ENCODE data around the gene AKNAD1. TPM values are rescaled to one million over a fixed set of nuclear protein-coding genes. Genes with fewer than 3 reads are reported as not detected.
A peak's percentile ranks its signal among the peaks of the same experiment; 100 is the strongest.

AKNAD1 gene
- total RNA-seq, 2 experiments from 2014 or later: not detected

DNA sequence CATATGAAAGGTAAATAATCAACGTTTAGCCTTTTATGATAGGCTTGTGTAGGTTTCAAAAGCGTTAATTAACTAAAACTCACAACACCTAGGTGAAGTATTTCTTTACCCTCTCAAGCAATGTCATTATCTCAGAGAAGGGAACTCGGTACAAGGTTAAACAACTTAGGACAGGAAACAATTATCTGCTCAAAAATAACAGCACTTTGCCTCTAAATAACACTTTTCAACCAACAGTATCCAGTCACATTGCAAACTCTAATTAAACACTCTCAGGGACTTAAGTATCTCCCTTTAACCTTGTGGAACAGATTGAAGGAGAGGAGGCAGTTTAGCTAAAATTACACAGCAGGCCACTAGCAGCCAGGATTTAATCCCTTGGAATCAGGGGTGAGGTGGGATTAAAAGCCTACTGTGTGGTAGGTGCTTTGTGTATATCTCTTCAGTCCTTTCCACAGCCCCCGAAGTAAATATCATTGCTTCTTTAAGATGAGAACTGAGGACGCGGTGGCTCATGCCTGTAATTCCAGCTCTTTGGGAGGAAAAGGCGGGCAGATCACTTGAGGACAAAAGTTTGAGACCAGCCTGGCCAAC is 5.2 kb upstream of the AKNAD1 start:
- no peak for ATAC-seq
- Mint-ChIP-seq H3K27ac (no peak overlapping the region), H3K4me3 (no peak overlapping the region), H3K36me3 (ENCODE audit: low read depth) (no peaks in the 10 kb centered on the region), H3K27me3 (ENCODE audit: low read depth) (peaks cover 24% of the 10 kb centered on the region), H3K9me3 (ENCODE audit: insufficient read depth) (no peaks in the 10 kb centered on the region), H3K4me1 (ENCODE audit: low read depth) (peaks cover 9% of the 10 kb centered on the region)
- ChIA-PET CTCF (interaction anchor here (1.1 to 2.2 kb wide), 3 partner anchors 10 to 34 kb away, joined by 3 to 10 read pairs (median 6); no protein-coding TSS in a partner anchor), POLR2A (no interaction called here)
- no peak for DNase-seq

- CTCF ChIA-PET: interaction anchor here (1.1 to 2.2 kb wide), 2 partner anchors 10 to 34 kb away, joined by 3 to 10 read pairs; no protein-coding TSS in a partner anchor
- Mint-ChIP-seq H3K36me3 (ENCODE audit: low read depth) (no peaks in the 10 kb centered on the region), H3K27me3 (ENCODE audit: low read depth) (peaks cover 22% of the 10 kb centered on the region), H3K4me1 (ENCODE audit: low read depth) (peaks cover 9% of the 10 kb centered on the region), H3K9me3 (ENCODE audit: insufficient read depth) (no peaks in the 10 kb centered on the region), H3K4me3 (no peak overlapping the region), H3K27ac (no peak overlapping the region)
- ATAC-seq: no peak
- no peak for DNase-seq
- POLR2A ChIA-PET: no interaction called here
These were observed 4.7 kb upstream of the AKNAD1 start for GRCh38 chr1:108861566-108861965.

DNA sequence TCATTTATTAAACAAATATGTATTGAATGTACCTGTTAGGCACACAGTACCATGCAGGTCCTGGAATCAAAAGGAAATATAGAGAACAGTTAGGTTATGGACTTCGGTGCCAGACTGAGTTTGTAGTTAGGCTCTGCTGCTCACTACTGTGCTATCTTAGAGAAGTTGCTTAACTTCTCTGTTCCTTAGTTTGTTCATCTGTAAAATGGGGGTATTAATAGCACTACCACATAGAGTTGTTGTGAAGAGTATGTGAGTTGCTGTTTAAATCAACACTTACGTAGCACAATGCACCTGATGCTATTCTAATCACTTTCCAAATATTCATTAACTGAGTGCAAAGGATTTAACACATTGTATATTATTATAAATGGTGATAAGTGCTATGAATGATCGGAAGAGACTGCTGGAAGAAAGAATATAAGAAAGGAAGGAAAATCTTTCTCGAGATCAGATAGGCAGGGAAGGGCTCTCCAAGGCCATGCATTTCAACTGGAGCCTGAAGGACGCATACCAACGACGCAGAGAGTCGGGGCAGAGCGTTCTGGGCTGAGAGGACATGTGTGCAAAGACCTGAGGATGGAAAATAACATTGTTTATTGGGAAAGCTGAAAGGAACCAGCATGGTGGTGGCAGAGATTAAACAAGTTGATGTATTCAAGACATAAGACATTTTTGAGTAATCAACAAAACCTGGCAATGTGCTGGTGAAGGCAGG is 3.5 kb upstream of the AKNAD1 start:
- Mint-ChIP-seq H3K27me3 (ENCODE audit: low read depth) (peaks cover 23% of the 10 kb centered on the region), H3K9me3 (ENCODE audit: insufficient read depth) (no peaks in the 10 kb centered on the region), H3K36me3 (ENCODE audit: low read depth) (no peaks in the 10 kb centered on the region), H3K4me3 (no peak overlapping the region), H3K27ac (no peak overlapping the region), H3K4me1 (ENCODE audit: low read depth) (peaks cover 9% of the 10 kb centered on the region)
- no peak for ATAC-seq
- DNase-seq: no peak
- POLR2A ChIA-PET: no interaction called here
- CTCF ChIA-PET: no interaction called here

DNA sequence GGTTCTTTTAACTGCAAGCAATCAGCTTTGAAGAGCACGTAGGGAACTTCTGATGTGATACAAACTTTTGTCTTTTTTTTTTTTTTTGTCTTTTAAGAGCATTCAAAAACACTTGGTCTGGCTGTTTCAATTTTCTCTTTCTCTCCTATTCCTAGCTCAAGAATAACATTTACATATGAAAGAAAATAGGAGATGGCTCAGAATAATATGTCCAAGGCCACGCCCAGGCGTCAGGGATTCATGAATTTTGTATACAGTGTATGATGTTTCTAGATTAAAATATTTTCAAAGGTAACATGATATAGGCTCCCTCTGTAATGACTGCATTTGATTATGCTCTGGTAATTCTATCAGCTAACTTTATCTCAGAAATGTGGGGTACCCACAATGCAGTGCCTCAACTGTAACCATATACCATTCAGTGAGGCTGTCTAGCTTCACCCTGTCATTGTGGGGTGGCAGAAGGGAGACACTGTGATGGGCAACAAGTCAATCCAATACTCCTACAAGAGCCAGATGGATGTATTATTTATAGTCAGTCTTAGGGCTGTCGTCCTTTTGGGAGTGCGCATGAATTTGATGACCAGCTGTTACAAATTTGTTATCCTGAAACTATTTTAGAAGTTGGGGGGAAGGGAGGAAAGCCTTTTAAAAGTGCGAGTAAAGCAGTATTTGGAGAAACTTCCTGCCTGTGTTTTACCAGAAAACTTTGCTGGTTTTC is 1.5 kb upstream of the AKNAD1 start:
- CTCF ChIA-PET: interaction anchor here (1.0 to 2.0 kb wide), 2 partner anchors 30 to 40 kb away, joined by 4 to 7 read pairs; no protein-coding TSS in a partner anchor
- Mint-ChIP-seq H3K27ac (no peak overlapping the region), H3K36me3 (ENCODE audit: low read depth) (no peaks in the 10 kb centered on the region), H3K4me1 (ENCODE audit: low read depth) (peaks cover 14% of the 10 kb centered on the region), H3K4me3 (no peak overlapping the region), H3K9me3 (ENCODE audit: insufficient read depth) (no peaks in the 10 kb centered on the region), H3K27me3 (ENCODE audit: low read depth) (peaks cover 23% of the 10 kb centered on the region)
- ATAC-seq: no peak
- no peak for DNase-seq
- POLR2A ChIA-PET: no interaction called here

DNA sequence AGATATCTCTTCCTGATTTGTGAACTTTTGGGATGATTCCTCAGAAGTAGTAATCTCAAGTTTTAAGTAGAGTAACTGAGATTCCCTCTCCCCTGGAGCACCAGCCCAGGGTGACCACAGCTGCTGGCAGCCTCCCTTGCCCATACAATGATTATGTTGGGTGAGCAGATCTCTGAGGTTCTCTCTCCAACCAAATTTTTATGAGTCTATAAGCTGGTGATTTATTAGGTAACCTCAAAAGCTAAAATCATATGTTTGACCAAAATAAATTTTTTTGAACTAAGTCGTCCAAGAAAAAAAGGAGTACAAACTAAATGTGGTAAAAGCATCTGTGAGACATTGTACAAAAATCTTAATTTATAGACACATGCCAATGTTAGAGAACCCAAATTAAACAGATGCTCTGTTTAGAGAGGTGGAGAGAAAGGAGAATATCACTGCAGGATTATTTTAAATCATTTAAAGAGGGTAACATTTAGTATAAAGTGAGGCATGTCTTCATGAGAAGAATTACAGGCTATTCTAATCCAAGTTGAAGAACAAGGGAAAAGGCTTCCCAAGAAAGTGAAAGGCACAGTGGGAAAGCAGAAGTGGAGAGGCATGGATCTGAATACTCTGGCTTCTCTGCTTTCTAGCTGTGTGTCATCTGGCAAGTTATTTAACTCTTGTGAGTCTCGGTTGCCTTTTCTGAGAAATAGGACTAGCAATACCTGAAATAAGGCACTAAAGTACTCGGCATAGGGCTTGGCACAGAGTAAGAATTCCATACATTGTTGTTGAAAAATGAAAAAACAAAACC is 2.5 kb downstream of the AKNAD1 start:
- ATAC-seq: no peak
- H3K27me3 Mint-ChIP-seq (ENCODE audit: low read depth): peaks cover 27% of the 10 kb centered on the region
- H3K27ac Mint-ChIP-seq: no peak overlapping the region
- H3K9me3 Mint-ChIP-seq (ENCODE audit: insufficient read depth): no peaks in the 10 kb centered on the region
- no peak overlapping the region for H3K4me3 Mint-ChIP-seq
- ChIA-PET POLR2A (no interaction called here), CTCF (interaction anchor here (1.1 kb wide), 1 partner anchor 28 kb away, joined by 3 read pairs; no protein-coding TSS in a partner anchor)
- H3K4me1 Mint-ChIP-seq (ENCODE audit: low read depth): peaks cover 26% of the 10 kb centered on the region
- no peak for DNase-seq
- H3K36me3 Mint-ChIP-seq (ENCODE audit: low read depth): peaks cover 5% of the 10 kb centered on the region

DNA sequence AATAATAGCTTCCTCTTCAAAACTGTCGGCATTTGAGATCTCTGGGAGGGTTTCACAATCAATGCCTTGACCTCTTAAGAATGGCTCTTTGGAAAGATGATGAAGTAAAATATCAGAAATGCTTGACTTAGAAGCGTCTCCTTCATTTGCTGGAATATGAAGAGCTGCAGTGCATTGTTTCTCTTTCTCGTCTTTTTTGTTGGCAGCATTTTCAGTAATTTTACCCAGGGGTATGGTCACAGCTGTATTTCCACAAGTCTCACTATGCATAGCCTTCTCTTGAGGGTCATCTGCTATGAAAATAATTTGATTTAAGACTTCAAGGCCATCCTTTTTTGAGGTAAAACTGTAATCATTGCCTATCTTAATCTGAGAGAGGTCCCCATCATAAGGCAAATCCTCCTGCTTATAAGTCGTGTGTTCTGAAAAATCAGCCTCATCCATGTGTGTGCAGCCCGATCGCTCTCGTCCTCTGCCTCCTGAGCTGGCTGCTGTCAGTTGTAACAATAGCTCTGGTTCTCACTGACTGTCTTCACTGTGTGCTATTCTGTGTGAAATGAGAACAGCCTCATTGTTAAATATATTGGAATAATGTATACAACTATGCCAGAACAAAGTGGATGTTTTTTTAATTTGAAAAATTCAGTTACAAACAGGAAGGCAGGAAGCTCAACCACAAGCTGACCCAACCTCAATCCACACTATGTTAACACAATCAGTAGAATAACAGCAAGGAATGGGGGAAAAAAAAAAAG is 4.5 kb downstream of the AKNAD1 start:
- peak overlapping the region; percentile 31 for H3K27ac Mint-ChIP-seq
- H3K27me3 Mint-ChIP-seq (ENCODE audit: low read depth): peaks cover 25% of the 10 kb centered on the region
- peak; percentile 51 for ATAC-seq
- peaks cover 5% of the 10 kb centered on the region for H3K36me3 Mint-ChIP-seq (ENCODE audit: low read depth)
- DNase-seq: no peak
- CTCF ChIA-PET: interaction anchor here (0.8 to 3.8 kb wide), 8 partner anchors 10 to 46 kb away, joined by 3 to 14 read pairs (median 3); partner anchors contain the start of gene GPSM2
- no peak overlapping the region for H3K4me3 Mint-ChIP-seq
- no peaks in the 10 kb centered on the region for H3K9me3 Mint-ChIP-seq (ENCODE audit: insufficient read depth)
- H3K4me1 Mint-ChIP-seq (ENCODE audit: low read depth): peaks cover 20% of the 10 kb centered on the region
- POLR2A ChIA-PET: interaction anchor here (0.6 to 1.8 kb wide), 2 partner anchors 15 to 652 kb away, joined by 3 to 4 read pairs; no protein-coding TSS in a partner anchor

GRCh38 chr1:108851567-108851966 is 5.3 kb downstream of the AKNAD1 start:
- POLR2A ChIA-PET: interaction anchor here (0.6 kb wide), 3 partner anchors 47 to 1768 kb away, joined by 3 to 6 read pairs (median 3); no protein-coding TSS in a partner anchor
- CTCF ChIA-PET: interaction anchor here (0.8 to 3.8 kb wide), 8 partner anchors 11 to 261 kb away, joined by 3 to 14 read pairs (median 4); partner anchors contain the start of gene GPSM2
- Mint-ChIP-seq H3K36me3 (ENCODE audit: low read depth) (peaks cover 5% of the 10 kb centered on the region), H3K4me1 (ENCODE audit: low read depth) (peaks cover 20% of the 10 kb centered on the region), H3K9me3 (ENCODE audit: insufficient read depth) (no peaks in the 10 kb centered on the region), H3K4me3 (no peak overlapping the region), H3K27me3 (ENCODE audit: low read depth) (peaks cover 24% of the 10 kb centered on the region), H3K27ac (no peak overlapping the region)
- DNase-seq (no peak), ATAC-seq (no peak)

DNA sequence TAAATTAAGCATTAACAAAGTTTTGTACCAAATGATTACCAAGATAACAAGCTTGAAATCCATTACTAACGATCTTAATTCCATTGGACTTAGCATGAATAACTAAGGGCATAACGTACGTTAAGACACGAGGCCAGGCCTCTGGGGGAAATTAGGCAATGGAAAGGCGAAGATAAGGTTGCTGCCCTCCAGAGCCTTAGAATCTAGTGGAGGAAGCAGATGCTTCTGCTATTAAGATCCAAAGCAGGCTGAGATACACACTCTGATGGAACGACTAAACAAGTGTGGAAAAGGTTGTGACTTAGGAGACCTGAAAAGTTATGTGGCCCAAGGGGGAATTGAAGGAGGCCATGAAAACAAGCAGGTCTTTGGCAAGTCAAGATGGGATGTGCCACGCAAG is 6.0 kb downstream of the AKNAD1 start:
- peaks cover 20% of the 10 kb centered on the region for H3K4me1 Mint-ChIP-seq (ENCODE audit: low read depth)
- ChIA-PET POLR2A (interaction anchor here (0.6 kb wide), 2 partner anchors 47 to 1769 kb away, joined by 3 to 6 read pairs; no protein-coding TSS in a partner anchor), CTCF (interaction anchor here (1.5 to 3.8 kb wide), 4 partner anchors 12 to 262 kb away, joined by 3 to 14 read pairs (median 7); a partner anchor contains a TSS)
- peaks cover 5% of the 10 kb centered on the region for H3K36me3 Mint-ChIP-seq (ENCODE audit: low read depth)
- DNase-seq: no peak
- H3K27ac Mint-ChIP-seq: peak overlapping the region; percentile 26
- H3K4me3 Mint-ChIP-seq: no peak overlapping the region
- no peak for ATAC-seq
- H3K9me3 Mint-ChIP-seq (ENCODE audit: insufficient read depth): no peaks in the 10 kb centered on the region
- peaks cover 25% of the 10 kb centered on the region for H3K27me3 Mint-ChIP-seq (ENCODE audit: low read depth)

- POLR2A ChIA-PET: no interaction called here
- Mint-ChIP-seq H3K4me3 (no peak overlapping the region), H3K9me3 (ENCODE audit: insufficient read depth) (no peaks in the 10 kb centered on the region), H3K27ac (no peak overlapping the region), H3K4me1 (ENCODE audit: low read depth) (peaks cover 16% of the 10 kb centered on the region), H3K27me3 (ENCODE audit: low read depth) (peaks cover 25% of the 10 kb centered on the region), H3K36me3 (ENCODE audit: low read depth) (peaks cover 5% of the 10 kb centered on the region)
- ATAC-seq (no peak), DNase-seq (no peak)
- CTCF ChIA-PET: interaction anchor here (2.0 kb wide), 1 partner anchor 20 kb away, joined by 7 read pairs; no protein-coding TSS in a partner anchor
These were observed 8.1 kb downstream of the AKNAD1 start for GRCh38 chr1:108848806-108849205.

- Mint-ChIP-seq H3K27me3 (ENCODE audit: low read depth) (peaks cover 25% of the 10 kb centered on the region), H3K36me3 (ENCODE audit: low read depth) (peaks cover 3% of the 10 kb centered on the region), H3K9me3 (ENCODE audit: insufficient read depth) (no peaks in the 10 kb centered on the region), H3K4me1 (ENCODE audit: low read depth) (peaks cover 11% of the 10 kb centered on the region), H3K4me3 (no peak overlapping the region), H3K27ac (no peak overlapping the region)
- DNase-seq (no peak), ATAC-seq (no peak)
- POLR2A ChIA-PET: no interaction called here
- CTCF ChIA-PET: interaction anchor here (2.0 kb wide), 1 partner anchor 19 kb away, joined by 7 read pairs; no protein-coding TSS in a partner anchor
These were observed 9.4 kb downstream of the AKNAD1 start for GRCh38 chr1:108847494-108847893.

All from activated CD8-positive, alpha-beta T cell treated with anti-CD3 and anti-CD28 coated beads, Interleukin-2, amount 10 ng/mL, durations not matched to agents 7 days and 5 days (primary cell).